ENCODE data around the gene FBXL17.

FBXL17 gene

DNA sequence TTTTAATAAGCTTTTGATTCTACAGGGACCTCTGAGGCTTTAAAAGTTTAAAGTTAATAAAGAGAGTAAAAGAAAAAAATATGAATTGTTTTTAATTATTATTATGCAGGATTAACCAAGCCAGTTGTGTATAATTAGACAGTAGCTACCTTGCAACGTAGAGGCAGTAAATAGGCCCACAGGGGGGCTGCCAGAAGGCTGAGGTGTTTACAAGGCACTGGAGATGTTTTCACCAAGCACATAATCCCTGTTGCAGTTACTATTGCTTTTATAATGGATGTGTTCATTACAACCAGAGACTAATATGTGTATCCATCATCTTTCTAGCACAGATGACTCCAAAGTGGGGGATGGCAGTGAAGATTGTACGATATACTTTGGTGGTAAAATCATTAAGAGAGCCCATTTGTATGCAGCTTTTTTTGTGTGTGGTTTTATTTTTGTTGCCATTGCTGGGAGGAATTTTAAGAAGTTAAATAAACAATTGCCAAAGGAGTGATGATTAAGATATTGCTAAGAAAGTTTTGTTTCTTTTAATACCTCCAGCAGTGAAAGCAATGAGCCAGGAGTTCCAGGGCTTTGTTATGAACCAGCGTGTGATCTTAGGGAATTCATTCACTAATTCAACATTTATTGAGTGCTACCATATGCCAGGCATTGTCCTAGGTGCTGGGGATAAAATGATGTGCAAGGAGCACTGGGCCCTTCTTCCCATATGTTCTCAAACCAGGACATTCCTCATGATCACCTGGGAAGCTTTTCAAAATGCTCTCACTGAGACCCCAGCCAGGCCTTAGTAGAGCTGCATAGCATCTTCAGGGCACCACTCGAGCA lies 572.5 kb downstream of the FBXL17 start:
- DNase-seq (ENCODE audit: low spot score) = no peak
